ENCODE results near the gene NPY1R. TPM values are rescaled to one million over a fixed set of nuclear protein-coding genes. Genes with fewer than 3 reads are reported as not detected.

Gene NPY1R
- polyA plus RNA-seq, 1 donor, result 4.4 TPM

GRCh38 chr4:163343604-163344146, 11.3 kb upstream of the NPY1R start, which contains the start of gene NPY5R:
Gene NPY5R (plus strand): TSS chr4:163343892. CDS start chr4:163350274, 6,382 bp downstream.
- Histone ChIP-seq H3K27ac (ENCODE audit: low read length) (no peak within 1 kb of the TSS), H3K4me3 (ENCODE audit: low read length) (peak within 1 kb of the TSS; percentile 30), H3K9me3 (ENCODE audit: control insufficient read depth, low read depth, low read length) (no peaks in the 10 kb centered on the region), H3K27me3 (ENCODE audit: control insufficient read depth, insufficient read depth, low read length) (peaks cover 52% of the 10 kb centered on the region), H3K4me1 (ENCODE audit: control insufficient read depth, insufficient read depth, low read length) (peaks cover 6% of the 10 kb centered on the region), H3K36me3 (ENCODE audit: control insufficient read depth, insufficient read depth, low read length) (no peaks in the 10 kb centered on the region)
- no peak for DNase-seq
- WGBS (ENCODE audit: insufficient coverage, low lambda C conversion rate), result no CpG with 5 or more reads among the region's 55 CpGs

GRCh38 chr4:163335384-163335783, 3.0 kb upstream of the NPY1R start:
- Histone ChIP-seq H3K9me3 (ENCODE audit: control insufficient read depth, low read depth, low read length) (no peaks in the 10 kb centered on the region), H3K4me3 (ENCODE audit: low read length) (no peak overlapping the region), H3K4me1 (ENCODE audit: control insufficient read depth, insufficient read depth, low read length) (peaks cover 6% of the 10 kb centered on the region), H3K27me3 (ENCODE audit: control insufficient read depth, insufficient read depth, low read length) (peaks cover 38% of the 10 kb centered on the region), H3K36me3 (ENCODE audit: control insufficient read depth, insufficient read depth, low read length) (no peaks in the 10 kb centered on the region), H3K27ac (ENCODE audit: low read length) (no peak overlapping the region)
- no peak for DNase-seq
- WGBS (ENCODE audit: insufficient coverage, low lambda C conversion rate), result 80% methylated on average over 1 of the region's 3 CpGs

GRCh38 chr4:163331629-163332376, 593 bp downstream of the NPY1R start:
- no peaks in the 10 kb centered on the region for H3K9me3 ChIP-seq (ENCODE audit: control insufficient read depth, low read depth, low read length)
- H3K27me3 ChIP-seq (ENCODE audit: control insufficient read depth, insufficient read depth, low read length), result peaks cover 39% of the 10 kb centered on the region
- DNase-seq, result peak in 1 of 2 donors; percentile 50
- H3K36me3 ChIP-seq (ENCODE audit: control insufficient read depth, insufficient read depth, low read length), result no peaks in the 10 kb centered on the region
- H3K27ac ChIP-seq (ENCODE audit: low read length), result no peak overlapping the region
- H3K4me1 ChIP-seq (ENCODE audit: control insufficient read depth, insufficient read depth, low read length), result peaks cover 6% of the 10 kb centered on the region
- WGBS (ENCODE audit: insufficient coverage, low lambda C conversion rate), result no CpG with 5 or more reads among the region's 58 CpGs
- H3K4me3 ChIP-seq (ENCODE audit: low read length), result peak overlapping the region; percentile 58

- Histone ChIP-seq H3K9me3 (ENCODE audit: control insufficient read depth, low read depth, low read length) (no peaks in the 10 kb centered on the region), H3K27me3 (ENCODE audit: control insufficient read depth, insufficient read depth, low read length) (peaks cover 38% of the 10 kb centered on the region), H3K4me1 (ENCODE audit: control insufficient read depth, insufficient read depth, low read length) (peaks cover 6% of the 10 kb centered on the region), H3K36me3 (ENCODE audit: control insufficient read depth, insufficient read depth, low read length) (no peaks in the 10 kb centered on the region), H3K4me3 (ENCODE audit: low read length) (peak overlapping the region; percentile 58), H3K27ac (ENCODE audit: low read length) (no peak overlapping the region)
- WGBS (ENCODE audit: insufficient coverage, low lambda C conversion rate), result no CpG with 5 or more reads among the region's 16 CpGs
- DNase-seq, result peak in 1 of 2 donors; percentile 39
Observed at GRCh38 chr4:163330916-163331628, 1.3 kb downstream of the NPY1R start.

- Histone ChIP-seq H3K27me3 (ENCODE audit: control insufficient read depth, insufficient read depth, low read length) (no peaks in the 10 kb centered on the region), H3K9me3 (ENCODE audit: control insufficient read depth, low read depth, low read length) (peaks cover 3% of the 10 kb centered on the region), H3K4me1 (ENCODE audit: control insufficient read depth, insufficient read depth, low read length) (no peaks in the 10 kb centered on the region), H3K4me3 (ENCODE audit: low read length) (no peak overlapping the region), H3K27ac (ENCODE audit: low read length) (no peak overlapping the region), H3K36me3 (ENCODE audit: control insufficient read depth, insufficient read depth, low read length) (no peaks in the 10 kb centered on the region)
- WGBS (ENCODE audit: insufficient coverage, low lambda C conversion rate), result no CpG with 5 or more reads among the region's 1 CpG
- no peak for DNase-seq
Observed at GRCh38 chr4:163317110-163317509, 15.3 kb downstream of the NPY1R start.

GRCh38 chr4:163309466-163309865, 22.9 kb downstream of the NPY1R start:
- H3K27ac ChIP-seq (ENCODE audit: low read length), result no peak overlapping the region
- DNase-seq, result no peak
- no peaks in the 10 kb centered on the region for H3K27me3 ChIP-seq (ENCODE audit: control insufficient read depth, insufficient read depth, low read length)
- WGBS (ENCODE audit: insufficient coverage, low lambda C conversion rate), result no CpG with 5 or more reads among the region's 1 CpG
- H3K9me3 ChIP-seq (ENCODE audit: control insufficient read depth, low read depth, low read length), result no peaks in the 10 kb centered on the region
- H3K4me1 ChIP-seq (ENCODE audit: control insufficient read depth, insufficient read depth, low read length), result no peaks in the 10 kb centered on the region
- no peaks in the 10 kb centered on the region for H3K36me3 ChIP-seq (ENCODE audit: control insufficient read depth, insufficient read depth, low read length)
- H3K4me3 ChIP-seq (ENCODE audit: low read length), result no peak overlapping the region

GRCh38 chr4:163303069-163303468, 29.3 kb downstream of the NPY1R start:
- no CpG with 5 or more reads among the region's 2 CpGs for WGBS (ENCODE audit: insufficient coverage, low lambda C conversion rate)
- DNase-seq, result no peak
- Histone ChIP-seq H3K4me3 (ENCODE audit: low read length) (no peak overlapping the region), H3K9me3 (ENCODE audit: control insufficient read depth, low read depth, low read length) (no peaks in the 10 kb centered on the region), H3K36me3 (ENCODE audit: control insufficient read depth, insufficient read depth, low read length) (no peaks in the 10 kb centered on the region), H3K27me3 (ENCODE audit: control insufficient read depth, insufficient read depth, low read length) (no peaks in the 10 kb centered on the region), H3K27ac (ENCODE audit: low read length) (no peak overlapping the region), H3K4me1 (ENCODE audit: control insufficient read depth, insufficient read depth, low read length) (no peaks in the 10 kb centered on the region)

GRCh38 chr4:163300445-163300844, 32.0 kb downstream of the NPY1R start:
- H3K4me1 ChIP-seq (ENCODE audit: control insufficient read depth, insufficient read depth, low read length), result no peaks in the 10 kb centered on the region
- H3K9me3 ChIP-seq (ENCODE audit: control insufficient read depth, low read depth, low read length), result no peaks in the 10 kb centered on the region
- no peak overlapping the region for H3K4me3 ChIP-seq (ENCODE audit: low read length)
- no peaks in the 10 kb centered on the region for H3K36me3 ChIP-seq (ENCODE audit: control insufficient read depth, insufficient read depth, low read length)
- 20% methylated on average over 1 of the region's 3 CpGs for WGBS (ENCODE audit: insufficient coverage, low lambda C conversion rate)
- H3K27ac ChIP-seq (ENCODE audit: low read length), result no peak overlapping the region
- no peaks in the 10 kb centered on the region for H3K27me3 ChIP-seq (ENCODE audit: control insufficient read depth, insufficient read depth, low read length)
- no peak for DNase-seq

- Histone ChIP-seq H3K4me3 (ENCODE audit: low read length) (no peak overlapping the region), H3K9me3 (ENCODE audit: control insufficient read depth, low read depth, low read length) (no peaks in the 10 kb centered on the region), H3K36me3 (ENCODE audit: control insufficient read depth, insufficient read depth, low read length) (no peaks in the 10 kb centered on the region), H3K27ac (ENCODE audit: low read length) (no peak overlapping the region), H3K27me3 (ENCODE audit: control insufficient read depth, insufficient read depth, low read length) (no peaks in the 10 kb centered on the region), H3K4me1 (ENCODE audit: control insufficient read depth, insufficient read depth, low read length) (no peaks in the 10 kb centered on the region)
- WGBS (ENCODE audit: insufficient coverage, low lambda C conversion rate), result 86% methylated on average over 1 of the region's 3 CpGs
- DNase-seq, result no peak
Observed at GRCh38 chr4:163295138-163295537, 37.3 kb downstream of the NPY1R start.

GRCh38 chr4:163284304-163284703, 48.1 kb downstream of the NPY1R start:
- Histone ChIP-seq H3K27me3 (ENCODE audit: control insufficient read depth, insufficient read depth, low read length) (no peaks in the 10 kb centered on the region), H3K9me3 (ENCODE audit: control insufficient read depth, low read depth, low read length) (no peaks in the 10 kb centered on the region), H3K4me3 (ENCODE audit: low read length) (no peak overlapping the region), H3K27ac (ENCODE audit: low read length) (no peak overlapping the region), H3K4me1 (ENCODE audit: control insufficient read depth, insufficient read depth, low read length) (no peaks in the 10 kb centered on the region), H3K36me3 (ENCODE audit: control insufficient read depth, insufficient read depth, low read length) (no peaks in the 10 kb centered on the region)
- no peak for DNase-seq
- 100% methylated on average over 1 of the region's 5 CpGs for WGBS (ENCODE audit: insufficient coverage, low lambda C conversion rate)
